NCI-H1105 (cell line): ENCODE results near the gene PSMD8.
"Not testable (repeated sequence)": the region's sequence is repeated elsewhere in the genome, so short reads cannot be mapped to it uniquely, and the experiment has no call there.

Source experiments
- DNase-seq: peaks from one replicate; lab custom pipeline; 2025; lab: John Stamatoyannopoulos, UW

Gene PSMD8

GRCh38 chr19:38374332-38375097, at the start of gene PSMD8:
TSS of gene PSMD8 (plus strand) at chr19:38374571. CDS start at chr19:38374602, 31 bp downstream.
- DNase-seq = peak; percentile 98

- no peak for DNase-seq
Observed at GRCh38 chr19:38326591-38326990, 47.8 kb upstream of the PSMD8 start.

GRCh38 chr19:38329651-38330050, 44.7 kb upstream of the PSMD8 start:
- DNase-seq = no peak

GRCh38 chr19:38331728-38332127, 42.6 kb upstream of the PSMD8 start:
- no peak for DNase-seq

GRCh38 chr19:38333245-38333644, 41.1 kb upstream of the PSMD8 start:
- DNase-seq = no peak

GRCh38 chr19:38335949-38336637, 38.3 kb upstream of the PSMD8 start:
- peak; percentile 94 for DNase-seq

- peak; percentile 93 for DNase-seq
Observed at GRCh38 chr19:38336638-38337359, 37.6 kb upstream of the PSMD8 start.

- DNase-seq = no peak
Observed at GRCh38 chr19:38337360-38337653, 37.1 kb upstream of the PSMD8 start.

- not testable (repeated sequence) for DNase-seq
Observed at GRCh38 chr19:38339011-38339410, 35.4 kb upstream of the PSMD8 start.

- no peak for DNase-seq
Observed at GRCh38 chr19:38340927-38341326, 33.4 kb upstream of the PSMD8 start.

- no peak for DNase-seq
Observed at GRCh38 chr19:38346837-38347236, 27.5 kb upstream of the PSMD8 start.

GRCh38 chr19:38350883-38351282, 23.5 kb upstream of the PSMD8 start:
- DNase-seq = no peak

GRCh38 chr19:38351865-38352395, 22.4 kb upstream of the PSMD8 start:
- no peak for DNase-seq

- DNase-seq = no peak
Observed at GRCh38 chr19:38352611-38353010, 21.8 kb upstream of the PSMD8 start.

- DNase-seq = no peak
Observed at GRCh38 chr19:38355728-38356725, 18.3 kb upstream of the PSMD8 start.

GRCh38 chr19:38358071-38358470, 16.3 kb upstream of the PSMD8 start:
- no peak for DNase-seq

- DNase-seq = no peak
Observed at GRCh38 chr19:38359242-38360021, 14.9 kb upstream of the PSMD8 start.

- no peak for DNase-seq
Observed at GRCh38 chr19:38360351-38360750, 14.0 kb upstream of the PSMD8 start.

- no peak for DNase-seq
Observed at GRCh38 chr19:38360839-38361631, 13.3 kb upstream of the PSMD8 start.

- DNase-seq = peak; percentile 89
Observed at GRCh38 chr19:38361633-38362075, 12.7 kb upstream of the PSMD8 start.
